Ramos (cell line): ENCODE data around the gene RIC3.

ENCODE experiments used
- in situ Hi-C: fragments of 300-500 bp; cut with MboI; formaldehyde crosslinking; loops from one replicate; pipeline ENCODE4 v1.14.3; 2022; ENCODE audit warnings: low sequenced_read_pairs; ENCODE audit not compliant: unreplicated experiment

The RIC3 gene

DNA sequence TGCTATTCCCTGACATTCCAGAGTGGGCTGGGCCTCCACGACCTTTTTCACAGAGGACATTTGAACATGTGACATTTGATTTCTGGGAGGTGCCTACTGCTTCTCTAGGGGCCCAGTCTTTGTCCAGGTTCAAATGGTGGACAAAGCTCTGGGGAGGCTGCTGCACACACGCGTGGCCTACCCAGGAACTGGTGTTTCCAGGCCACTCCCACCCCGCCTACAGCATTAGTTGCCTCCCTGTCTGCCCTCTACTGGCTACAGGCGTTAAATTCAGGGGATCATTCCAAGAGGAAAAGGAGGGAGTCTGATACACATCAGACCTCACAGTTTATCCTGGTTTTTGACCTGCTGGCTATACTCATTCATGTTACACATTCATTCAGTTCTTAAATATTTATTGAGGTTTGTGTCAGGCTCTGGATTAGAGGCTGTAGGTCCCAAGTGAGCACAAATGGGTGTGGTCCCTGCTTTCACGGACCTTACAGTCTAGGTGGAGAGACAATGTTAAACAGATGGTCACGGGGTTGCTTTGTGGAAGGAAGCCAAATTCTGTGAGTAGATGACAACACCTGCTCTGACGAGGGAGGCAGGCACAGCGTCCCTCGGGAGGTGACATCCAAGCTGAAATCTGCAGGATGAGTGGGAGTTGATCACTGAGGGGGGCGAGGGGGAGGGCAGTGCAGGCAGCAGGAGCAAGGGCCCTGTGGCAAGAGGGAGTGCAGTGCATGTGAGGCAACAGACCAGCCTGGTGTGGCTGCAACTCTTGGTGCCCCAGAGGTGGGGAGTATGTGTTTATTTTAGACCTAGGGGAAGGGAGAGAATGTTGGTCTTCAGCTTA lies 76.0 kb downstream of the RIC3 start:
- in situ Hi-C loops: loop anchor here (10.0 kb wide), 1 partner anchor 198 kb away; no protein-coding TSS in a partner anchor

DNA sequence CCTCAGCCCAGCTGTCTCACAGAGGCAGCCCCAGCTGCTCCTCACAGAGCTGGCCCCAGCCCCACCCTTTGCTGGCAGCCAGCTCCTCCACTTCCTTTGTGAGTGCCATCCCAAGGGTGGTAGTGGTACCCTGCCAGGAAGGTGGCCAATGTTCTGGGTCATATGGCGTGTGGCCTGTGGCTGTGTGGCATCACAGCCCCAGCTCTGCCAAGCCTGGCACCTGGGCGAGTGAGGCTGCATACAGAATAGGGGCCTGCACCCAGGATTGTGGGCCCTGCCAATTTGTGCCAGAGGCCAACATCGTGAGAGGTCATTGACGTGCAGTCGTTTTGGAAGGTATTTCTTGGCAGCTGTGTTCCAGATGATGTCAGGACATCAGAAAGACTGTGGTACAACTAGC lies 77.1 kb downstream of the RIC3 start:
- in situ Hi-C loops: loop anchor here (10.0 kb wide), 1 partner anchor 197 kb away; no protein-coding TSS in a partner anchor

DNA sequence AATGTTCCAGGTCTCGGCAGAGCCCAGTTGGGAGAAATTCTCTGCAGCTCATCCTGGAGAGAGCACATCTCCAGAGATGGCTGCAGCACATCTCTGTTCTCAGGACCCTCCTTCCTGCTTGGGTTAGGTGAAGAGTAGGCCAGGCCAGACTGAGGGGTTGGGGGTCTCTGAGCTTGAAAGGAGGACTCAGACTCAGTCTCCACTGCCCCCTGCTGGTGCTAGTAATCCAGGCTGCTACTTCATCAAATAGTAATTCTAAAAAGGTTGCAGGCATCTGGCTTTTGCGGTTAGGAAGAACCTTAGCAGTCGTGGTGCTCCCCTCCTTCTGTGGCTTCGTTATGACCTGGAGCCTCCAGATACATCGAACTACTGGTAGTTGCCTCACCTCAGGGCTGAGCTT lies 78.1 kb downstream of the RIC3 start:
- in situ Hi-C loops: loop anchor here (10.0 kb wide), 1 partner anchor 196 kb away; no protein-coding TSS in a partner anchor

DNA sequence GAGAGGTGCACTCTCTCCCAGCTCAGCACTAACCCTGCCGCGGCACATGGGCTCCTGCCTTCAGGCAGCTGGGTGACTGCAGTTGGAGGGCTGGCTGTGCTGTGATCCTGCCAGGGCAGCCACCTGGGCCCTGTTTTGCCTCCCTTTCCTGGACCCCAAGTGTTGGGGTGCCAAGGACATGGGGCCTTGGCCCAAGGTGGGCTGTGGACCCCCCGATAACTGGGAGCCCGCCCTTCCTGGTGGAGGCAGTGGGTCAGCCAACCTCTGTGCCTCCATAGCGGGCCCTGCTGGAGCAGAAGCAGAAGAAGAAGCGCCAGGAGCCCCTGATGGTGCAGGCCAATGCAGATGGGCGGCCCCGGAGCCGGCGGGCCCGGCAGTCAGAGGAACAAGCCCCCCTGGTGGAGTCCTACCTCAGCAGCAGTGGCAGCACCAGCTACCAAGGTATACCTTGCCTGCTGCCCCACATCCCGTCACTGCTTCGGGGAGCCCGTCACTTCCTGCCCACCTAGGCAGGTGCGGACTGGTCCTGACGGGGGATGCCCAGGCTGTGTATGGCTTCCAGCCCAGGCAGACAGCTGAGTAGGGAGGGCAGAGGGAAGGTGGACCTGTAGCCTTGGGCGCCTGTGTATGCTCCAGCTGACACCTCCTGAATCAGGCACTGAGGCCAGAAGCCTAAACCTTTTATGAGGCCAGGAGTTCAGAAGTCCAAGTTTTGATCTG lies 78.9 kb downstream of the RIC3 start:
- in situ Hi-C loops: loop anchor here (10.0 kb wide), 1 partner anchor 195 kb away; no protein-coding TSS in a partner anchor

DNA sequence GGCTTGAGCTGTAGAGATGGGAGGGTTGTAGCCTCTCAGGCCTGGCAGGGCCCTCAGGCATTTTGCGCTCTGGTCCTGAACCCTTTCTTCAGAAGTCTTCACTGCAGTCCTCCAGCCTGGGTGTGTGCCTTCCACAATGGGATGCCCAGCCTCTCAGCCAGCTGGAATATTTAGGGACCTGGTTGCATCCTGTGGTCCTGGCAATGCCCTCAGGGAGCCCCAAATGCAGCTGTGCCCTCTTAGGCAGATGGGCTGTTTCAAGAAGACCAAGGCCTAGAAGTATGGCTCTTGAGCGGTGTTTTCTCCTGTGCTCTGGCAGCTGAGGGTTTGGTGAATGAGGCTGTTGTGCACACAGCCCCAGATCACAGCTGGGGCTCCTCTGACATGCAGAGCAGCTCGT lies 81.1 kb downstream of the RIC3 start:
- in situ Hi-C loops: no loop called here

DNA sequence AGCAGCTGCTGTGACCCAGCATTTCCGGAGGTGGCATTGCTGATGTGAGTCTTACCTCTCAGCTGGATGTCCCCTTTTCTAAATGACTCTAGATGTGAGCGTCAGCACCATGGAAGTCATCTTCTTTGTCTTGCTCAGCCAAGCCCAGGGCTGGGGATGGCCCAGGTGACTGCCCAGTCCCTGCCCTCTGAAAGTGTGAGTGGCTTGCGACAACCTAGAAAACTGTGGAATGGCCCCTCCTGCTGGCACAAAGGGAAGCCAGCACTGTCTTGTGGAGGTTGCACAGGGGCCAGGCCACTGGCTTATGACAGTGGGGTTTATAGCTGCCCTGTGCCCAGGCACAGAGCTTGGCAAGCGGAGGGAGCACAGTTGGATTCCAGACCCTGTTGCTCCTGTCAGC lies 81.6 kb downstream of the RIC3 start:
- in situ Hi-C loops: no loop called here

DNA sequence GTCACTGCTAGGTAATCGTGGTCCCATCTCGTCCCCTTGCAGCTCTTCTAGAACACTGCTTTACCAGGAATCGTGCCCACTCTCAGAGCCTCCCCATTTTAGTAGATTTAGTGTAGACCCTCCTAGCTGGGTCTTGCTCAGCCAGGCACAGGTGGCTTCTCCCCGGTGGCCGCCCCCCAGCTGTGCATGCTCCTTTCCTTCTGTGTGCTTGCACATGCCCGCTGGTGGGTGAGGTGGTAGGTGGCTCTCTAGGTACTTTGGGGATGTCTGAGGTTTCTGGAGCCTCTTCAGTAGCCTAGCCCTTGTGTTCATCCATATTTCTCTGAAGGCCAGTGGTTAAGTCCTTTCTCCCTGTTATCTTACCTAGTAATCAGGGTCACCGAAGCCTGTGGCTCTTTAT lies 82.3 kb downstream of the RIC3 start:
- in situ Hi-C loops: no loop called here

DNA sequence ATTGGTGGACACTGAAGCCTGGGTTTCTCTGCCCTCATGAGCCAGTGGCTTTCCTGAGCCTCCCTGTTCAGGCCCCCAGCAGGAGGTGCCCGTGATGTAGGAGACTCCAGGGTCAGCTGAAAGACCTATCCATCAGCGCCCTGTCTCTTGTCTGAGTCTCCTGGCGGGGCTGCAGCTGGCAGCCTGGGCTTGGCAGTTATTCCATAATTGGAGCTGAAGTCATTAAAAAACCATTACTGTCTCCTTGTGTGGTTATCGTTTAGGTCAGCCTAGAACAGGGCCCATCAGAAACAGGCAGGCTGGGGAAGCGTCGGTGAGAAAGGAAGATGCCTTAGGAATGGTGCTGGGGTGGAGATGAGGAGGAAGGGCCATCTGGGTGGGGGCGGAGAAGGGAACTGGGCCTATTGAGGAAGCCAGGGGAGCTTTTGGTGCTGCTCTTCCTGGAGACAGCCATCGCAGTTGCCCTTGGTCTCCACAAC lies 82.8 kb downstream of the RIC3 start:
- in situ Hi-C loops: no loop called here

DNA sequence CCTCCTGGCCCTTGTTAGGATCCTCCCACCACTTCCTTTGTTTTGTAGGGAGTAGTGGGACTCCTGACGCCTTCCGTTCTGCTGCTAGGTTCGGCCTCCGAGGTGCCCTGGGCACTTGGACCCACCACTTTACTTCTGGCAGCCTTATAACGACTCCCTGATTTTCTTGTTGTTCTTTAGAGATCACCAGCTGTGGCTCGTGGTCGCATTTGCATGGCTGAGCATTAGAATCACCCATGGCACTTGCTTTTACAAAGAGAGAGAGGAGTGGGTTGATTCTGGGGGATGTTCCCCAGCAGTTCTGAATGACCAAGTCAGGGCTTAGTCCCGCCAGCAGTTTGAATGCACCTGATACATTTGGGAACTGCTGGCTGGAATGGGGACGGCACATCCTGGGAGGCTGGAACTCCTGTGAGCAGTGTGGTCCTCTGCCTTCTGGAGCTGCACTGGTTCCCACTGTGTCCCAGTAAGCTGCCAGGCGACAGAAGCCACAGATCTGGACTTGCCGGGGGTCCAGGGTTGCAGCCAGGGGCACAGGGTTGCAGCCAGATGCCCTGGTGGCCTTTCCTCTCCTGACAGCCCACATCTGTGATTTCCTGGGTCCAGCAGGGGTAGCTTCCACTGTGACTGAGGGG lies 83.7 kb downstream of the RIC3 start:
- in situ Hi-C loops: no loop called here

DNA sequence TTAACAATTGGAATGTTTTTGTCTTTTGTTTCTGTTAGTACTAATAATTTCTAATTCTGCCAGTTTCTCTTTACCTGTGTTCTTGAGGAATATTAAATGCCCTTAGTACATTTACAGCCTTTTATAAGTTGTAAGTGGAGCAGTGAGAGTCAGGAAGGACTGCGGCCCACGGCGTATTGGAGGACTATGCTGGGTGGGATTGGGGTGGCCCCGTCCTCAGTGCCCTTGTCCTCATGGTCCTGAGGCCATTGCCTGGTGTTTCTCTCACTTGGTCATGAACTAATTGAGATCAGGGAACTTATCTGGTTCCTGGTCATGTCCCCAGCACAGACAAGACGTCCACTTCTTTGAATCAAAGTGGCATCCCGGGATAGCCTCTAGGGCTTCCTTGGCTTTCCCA lies 84.5 kb downstream of the RIC3 start:
- in situ Hi-C loops: no loop called here

DNA sequence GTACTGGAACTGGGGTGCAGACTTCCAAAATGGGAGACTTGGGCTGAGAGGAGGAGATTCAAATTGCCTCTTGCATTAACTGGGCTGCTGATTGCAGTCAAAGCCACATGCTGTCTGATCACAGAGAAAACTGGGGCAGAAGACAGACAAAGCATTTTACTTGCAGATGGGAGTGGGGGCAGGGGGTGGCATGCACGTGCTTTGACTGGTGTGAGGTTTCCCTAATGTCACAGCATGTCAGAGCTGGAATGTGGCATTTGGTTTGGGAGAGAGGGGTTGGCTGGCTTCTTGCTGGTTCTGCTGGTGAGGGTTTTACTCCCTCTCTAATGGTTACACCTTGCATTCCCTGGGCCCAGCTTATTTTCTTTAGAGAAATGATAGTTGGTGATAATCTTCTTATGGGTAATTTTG lies 84.9 kb downstream of the RIC3 start:
- in situ Hi-C loops: no loop called here

DNA sequence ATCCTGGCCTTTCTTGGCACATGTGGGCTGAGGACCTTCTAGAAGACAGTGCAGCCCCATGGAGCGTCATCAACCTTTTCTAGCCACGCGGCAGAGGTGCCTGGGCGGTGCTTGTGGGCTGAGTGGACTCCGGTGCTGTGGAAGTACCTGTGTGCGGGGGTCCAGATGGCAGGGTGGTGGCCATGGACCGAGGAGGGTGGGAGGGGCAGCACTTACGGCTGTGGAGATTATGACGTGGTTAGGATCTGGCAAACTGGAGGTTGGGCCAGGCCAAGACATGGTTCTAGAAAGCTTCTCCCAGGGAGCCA lies 85.8 kb downstream of the RIC3 start:
- in situ Hi-C loops: no loop called here

DNA sequence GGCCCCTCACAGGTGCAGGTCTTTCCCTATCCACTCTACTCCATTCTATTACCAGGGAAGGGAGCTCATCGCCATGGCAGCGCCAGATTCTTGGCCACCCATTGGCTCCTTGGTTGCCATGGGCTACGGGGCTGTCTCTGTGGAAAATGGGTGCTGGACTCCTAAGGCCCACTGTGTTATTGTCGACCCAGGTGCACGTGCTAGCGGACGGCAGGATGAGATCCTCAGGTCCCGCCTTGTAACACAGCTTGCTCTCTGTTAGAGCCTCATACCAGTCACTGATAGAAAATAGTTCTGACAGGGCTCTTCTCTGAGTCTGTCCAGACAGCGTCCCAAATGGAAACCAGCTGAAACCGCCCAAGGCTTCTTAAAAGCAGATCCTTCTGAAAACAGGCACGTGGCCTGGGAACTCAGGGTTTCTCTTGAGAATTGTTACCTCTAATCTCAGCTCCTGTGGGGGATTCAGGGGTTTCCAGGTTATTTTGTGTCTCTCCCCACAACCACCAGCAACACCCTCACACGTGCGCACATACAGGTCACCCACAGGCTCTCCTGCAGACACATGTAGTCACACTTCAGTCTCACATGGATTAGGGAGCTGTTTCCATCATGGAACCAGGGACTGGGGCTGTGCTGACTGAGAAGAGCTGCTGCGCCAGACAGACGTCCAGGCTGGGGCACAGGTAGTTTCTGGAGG lies 86.3 kb downstream of the RIC3 start:
- in situ Hi-C loops: no loop called here

DNA sequence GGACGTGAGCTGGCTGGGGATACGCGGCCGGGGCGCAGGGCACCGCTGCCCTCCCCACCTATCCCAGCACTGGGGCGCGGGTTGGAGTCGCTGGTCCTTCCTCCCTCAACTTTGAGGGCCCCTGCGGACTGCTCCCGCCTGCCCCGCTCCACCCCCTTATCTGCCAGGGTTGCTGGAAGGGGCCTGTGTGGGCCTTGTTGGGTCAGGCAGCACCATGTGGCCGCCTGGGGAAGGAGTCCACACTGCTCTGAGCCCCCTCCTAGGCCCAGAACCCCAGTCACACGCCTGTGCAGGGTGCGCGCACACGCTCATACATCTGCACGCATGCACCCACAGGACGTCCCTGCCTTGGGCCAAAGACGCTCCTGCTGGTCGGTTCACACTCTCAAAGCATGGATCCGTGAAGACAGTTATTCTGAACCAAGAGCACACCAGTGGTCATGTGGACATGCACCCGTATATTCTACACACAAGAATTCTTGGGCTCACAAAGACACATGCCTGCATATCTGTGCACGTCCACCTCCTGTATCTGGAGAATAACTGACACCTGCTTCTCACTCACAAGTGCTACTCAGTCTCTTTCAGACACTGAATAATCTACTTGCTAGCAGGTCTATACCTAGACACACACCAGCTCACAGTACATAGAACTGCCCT lies 87.1 kb downstream of the RIC3 start:
- in situ Hi-C loops: no loop called here

DNA sequence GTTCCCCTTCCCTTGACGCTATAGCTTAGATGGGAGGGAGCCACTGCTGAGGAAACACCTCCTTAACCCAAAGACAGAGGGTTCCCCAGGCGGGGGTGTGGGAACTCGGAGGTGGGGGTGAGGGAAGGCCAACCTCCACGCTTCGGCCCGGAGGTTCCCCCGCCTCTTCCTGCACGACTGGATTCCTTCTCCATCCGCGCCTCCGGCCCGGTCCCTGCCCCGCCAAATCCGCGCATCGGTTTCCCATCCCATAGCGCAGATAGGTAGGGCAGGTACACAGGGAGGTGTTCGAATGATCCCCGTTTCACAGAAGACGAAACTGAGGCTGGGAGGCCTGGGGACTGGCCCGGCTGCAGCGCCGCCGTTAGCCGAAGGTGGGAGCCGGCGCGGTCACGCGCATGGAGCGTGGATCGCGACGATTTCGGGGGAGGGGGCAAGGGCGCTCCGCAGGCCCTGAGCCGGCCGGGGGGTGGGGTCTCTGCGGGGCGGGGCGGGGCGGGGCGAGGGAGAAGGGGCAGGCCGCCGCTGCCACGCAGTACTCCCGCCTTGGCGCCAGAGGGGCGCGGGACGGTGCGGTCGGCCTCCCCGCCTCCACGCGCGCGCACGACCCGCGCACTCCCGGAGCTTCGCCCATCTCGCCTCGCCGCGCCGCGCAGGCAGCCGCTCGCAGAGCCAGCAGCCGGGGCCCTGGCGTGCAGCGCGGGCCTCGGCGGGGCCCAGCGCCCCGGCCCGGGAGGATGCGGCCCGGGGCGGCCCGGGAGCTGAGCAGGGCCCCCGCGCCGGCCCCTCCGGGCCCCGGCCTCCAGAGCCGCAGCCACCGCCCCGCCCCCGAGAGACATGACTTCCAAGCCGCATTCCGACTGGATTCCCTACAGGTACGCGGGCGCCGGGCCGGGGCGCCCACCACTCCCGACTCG lies 87.9 kb downstream of the RIC3 start, which contains the start of gene TUB:
Gene TUB (plus strand): TSS at position 538 of the 917 bp plus-strand sequence. CDS start 300 bp downstream, at position 838.
- in situ Hi-C loops: no loop called here

DNA sequence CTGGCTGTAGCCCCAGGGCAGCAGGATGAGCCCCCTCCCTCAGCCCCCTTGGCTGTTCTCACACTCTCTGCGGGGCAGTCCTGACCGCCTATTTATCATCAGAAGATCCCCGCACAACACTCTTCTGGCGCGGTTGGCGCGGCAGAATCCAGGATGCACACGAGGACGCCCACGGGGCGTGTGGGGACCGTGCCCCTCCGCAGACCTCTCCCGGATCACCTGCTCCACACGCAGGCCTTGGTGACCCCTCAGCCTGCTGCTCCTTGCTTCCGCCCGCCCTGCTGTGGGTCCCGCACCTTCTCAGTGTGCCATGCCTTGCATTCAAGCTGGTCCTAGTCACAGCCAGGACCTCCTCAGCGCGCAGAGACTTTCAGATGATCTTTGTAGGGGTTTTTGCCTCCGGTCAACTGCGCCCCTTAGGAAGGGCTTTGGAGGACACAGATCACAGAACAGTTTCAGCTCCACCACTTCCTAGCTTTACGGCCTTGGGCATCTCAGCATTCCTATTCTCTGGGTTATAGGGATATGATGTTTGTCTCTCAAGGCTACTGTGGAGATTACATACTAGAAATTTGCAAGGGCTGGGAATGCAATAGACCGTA lies 88.7 kb downstream of the RIC3 start:
- in situ Hi-C loops: no loop called here

DNA sequence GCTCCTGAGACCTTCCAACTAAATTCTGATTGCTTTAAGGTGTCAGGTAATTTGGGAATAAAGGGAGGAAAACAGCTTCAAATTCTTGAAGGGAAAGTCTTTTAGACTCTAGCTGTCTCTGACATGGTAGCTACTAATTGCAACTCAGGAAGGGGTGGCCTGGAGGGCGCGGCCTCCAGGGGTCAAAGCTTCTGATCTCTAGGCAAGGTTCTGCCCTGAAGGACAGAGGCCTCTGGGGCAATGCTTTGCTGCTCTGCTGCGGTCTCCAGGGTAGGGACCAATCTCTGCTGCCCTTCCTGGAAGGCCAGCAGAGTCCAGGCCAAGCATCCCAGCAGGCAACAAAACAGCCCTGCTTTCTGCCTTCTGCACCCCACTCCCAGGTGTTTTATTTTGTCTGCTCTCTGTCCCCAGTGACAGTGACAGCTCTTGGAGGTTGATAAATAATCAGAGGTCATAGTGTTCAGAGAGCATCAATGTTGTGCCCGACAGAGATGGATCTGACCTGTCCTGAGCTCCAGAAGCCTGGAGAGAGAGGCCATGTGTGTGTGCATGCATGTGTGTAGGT lies 89.6 kb downstream of the RIC3 start:
- in situ Hi-C loops: no loop called here

DNA sequence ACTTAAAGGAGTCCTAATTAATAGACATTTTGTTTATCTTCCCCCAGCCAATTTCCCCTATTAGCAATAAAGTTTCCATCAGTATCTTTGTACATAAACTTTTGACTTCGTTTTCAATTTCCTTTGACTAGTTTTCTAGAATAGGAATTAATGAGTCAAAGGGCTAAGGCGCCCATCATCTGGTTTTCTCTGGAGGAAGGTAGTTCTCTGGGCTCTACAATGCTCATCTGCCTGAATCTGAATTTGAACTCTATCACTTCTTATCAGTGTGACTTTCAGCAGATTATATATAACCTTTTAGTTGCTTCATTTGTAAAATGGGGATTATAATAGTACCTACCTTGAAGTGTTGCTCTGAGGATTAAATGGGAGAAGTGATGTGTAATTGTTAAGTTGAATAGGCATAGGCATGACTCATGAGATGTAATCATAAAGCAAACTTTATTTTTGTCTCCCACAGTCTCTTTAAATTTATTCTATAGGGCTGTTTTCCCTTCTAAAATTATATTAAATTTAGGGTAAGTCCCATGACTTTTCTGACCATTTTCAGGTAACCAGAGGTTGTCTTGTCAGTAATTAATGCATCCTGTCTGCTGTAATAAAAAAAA lies 93.6 kb downstream of the RIC3 start:
- in situ Hi-C loops: no loop called here
